Neuron (in vitro differentiated cells): Measurements from ENCODE around the gene CCDC187.
"Not testable (repeated sequence)": the region's sequence is repeated elsewhere in the genome, so short reads cannot be mapped to it uniquely, and the experiment has no call there.

Source experiments
- H2AFZ ChIP-seq: one replicate; pipeline ENCODE4 v1.6.1; 2013; ENCODE audit warnings: low read depth, mild to moderate bottlenecking, inconsistent platforms, low read length, moderate library complexity
- H3K27me3 ChIP-seq: one replicate; pipeline ENCODE4 v1.6.1; 2013; ENCODE audit warnings: low read length; ENCODE audit not compliant: insufficient read depth
- H3K36me3 ChIP-seq: one replicate; pipeline ENCODE4 v1.6.1; 2013; ENCODE audit warnings: low read length; ENCODE audit not compliant: insufficient read depth
- H3K4me1 ChIP-seq: one replicate; pipeline ENCODE4 v1.6.1; 2013; ENCODE audit warnings: low read length; ENCODE audit not compliant: insufficient read depth
- H3K4me3 ChIP-seq: 2 replicates; pipeline ENCODE4 v1.5.1; 2013; ENCODE audit warnings: mild to moderate bottlenecking, low read length, moderate library complexity
- H3K9me3 ChIP-seq: one replicate; pipeline ENCODE4 v1.6.1; 2013; ENCODE audit warnings: low read length

The CCDC187 gene

DNA sequence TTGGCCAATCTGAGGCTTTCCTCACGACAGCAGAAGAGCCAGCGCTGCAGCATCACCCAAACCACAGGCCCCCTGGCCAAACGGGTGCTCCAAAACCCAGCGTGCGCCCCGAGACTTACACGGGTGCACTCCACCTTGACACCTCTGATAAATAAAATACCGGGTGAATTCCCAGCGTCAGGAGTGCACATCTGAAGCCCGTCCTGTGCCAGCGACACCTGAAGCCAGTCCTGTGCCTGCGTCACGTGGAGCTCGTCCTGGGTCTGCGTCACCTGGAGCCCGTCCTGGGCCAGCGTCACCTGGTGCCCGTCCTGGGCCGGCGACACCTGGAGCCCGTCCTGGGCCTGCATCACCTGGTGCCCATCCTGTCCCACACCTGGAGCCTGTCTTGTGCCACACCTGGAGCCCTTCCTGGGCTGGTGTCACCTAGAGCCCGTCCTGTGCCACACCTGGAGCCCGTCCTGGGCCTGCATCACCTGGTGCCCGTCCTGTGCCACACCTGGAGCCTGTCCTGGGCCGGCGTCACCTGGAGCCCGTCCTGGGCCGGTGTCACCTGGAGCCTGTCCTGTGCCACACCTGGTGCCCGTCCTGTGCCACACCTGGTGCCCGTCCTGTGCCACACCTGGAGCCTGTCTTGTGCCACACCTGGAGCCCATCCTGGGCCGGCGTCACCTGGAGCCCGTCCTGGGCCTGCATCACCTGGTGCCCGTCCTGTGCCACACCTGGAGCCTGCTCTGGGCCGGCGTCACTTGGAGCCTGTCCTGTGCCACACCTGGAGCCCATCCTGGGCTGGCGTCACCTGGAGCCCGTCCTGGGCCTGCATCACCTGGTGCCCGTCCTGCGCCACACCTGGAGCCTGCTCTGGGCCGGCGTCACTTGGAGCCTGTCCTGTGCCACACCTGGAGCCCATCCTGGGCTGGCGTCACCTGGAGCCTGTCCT is 67.2 kb downstream of the CCDC187 start:
- H3K36me3 ChIP-seq: peaks cover 20% of the 10 kb centered on the region
- not testable (repeated sequence) for H3K9me3 ChIP-seq, H2AFZ ChIP-seq, H3K4me3 ChIP-seq, H3K27me3 ChIP-seq, H3K4me1 ChIP-seq

- H3K27me3 ChIP-seq: no peaks in the 10 kb centered on the region
- H3K9me3 ChIP-seq: no peaks in the 10 kb centered on the region
- no peak overlapping the region for H3K4me3 ChIP-seq
- H2AFZ ChIP-seq: no peak overlapping the region
- peaks cover 20% of the 10 kb centered on the region for H3K36me3 ChIP-seq
- peaks cover 5% of the 10 kb centered on the region for H3K4me1 ChIP-seq
These were observed 68.0 kb downstream of the CCDC187 start for GRCh38 chr9:136235709-136236455.

- peaks cover 3% of the 10 kb centered on the region for H3K4me1 ChIP-seq
- peaks cover 20% of the 10 kb centered on the region for H3K36me3 ChIP-seq
- no peak overlapping the region for H2AFZ ChIP-seq
- no peak overlapping the region for H3K4me3 ChIP-seq
- H3K27me3 ChIP-seq: no peaks in the 10 kb centered on the region
- H3K9me3 ChIP-seq: no peaks in the 10 kb centered on the region
These were observed 68.7 kb downstream of the CCDC187 start for GRCh38 chr9:136235171-136235570.

- no peak overlapping the region for H2AFZ ChIP-seq
- H3K36me3 ChIP-seq: peaks cover 20% of the 10 kb centered on the region
- H3K9me3 ChIP-seq: no peaks in the 10 kb centered on the region
- no peak overlapping the region for H3K4me3 ChIP-seq
- no peaks in the 10 kb centered on the region for H3K27me3 ChIP-seq
- H3K4me1 ChIP-seq: no peaks in the 10 kb centered on the region
These were observed 69.3 kb downstream of the CCDC187 start for GRCh38 chr9:136234597-136234996.

GRCh38 chr9:136233868-136234267 is 70.0 kb downstream of the CCDC187 start:
- no peak overlapping the region for H2AFZ ChIP-seq
- no peak overlapping the region for H3K4me3 ChIP-seq
- H3K9me3 ChIP-seq: no peaks in the 10 kb centered on the region
- H3K36me3 ChIP-seq: peaks cover 20% of the 10 kb centered on the region
- H3K27me3 ChIP-seq: no peaks in the 10 kb centered on the region
- no peaks in the 10 kb centered on the region for H3K4me1 ChIP-seq

- Histone ChIP-seq H3K4me1 (peaks cover 2% of the 10 kb centered on the region), H3K4me3 (no peak overlapping the region), H3K27me3 (no peaks in the 10 kb centered on the region), H2AFZ (no peak overlapping the region), H3K9me3 (no peaks in the 10 kb centered on the region), H3K36me3 (peaks cover 20% of the 10 kb centered on the region)
These were observed 70.5 kb downstream of the CCDC187 start for GRCh38 chr9:136233411-136233810.

GRCh38 chr9:136232969-136233368 is 70.9 kb downstream of the CCDC187 start:
- no peak overlapping the region for H3K4me3 ChIP-seq
- peaks cover 4% of the 10 kb centered on the region for H3K4me1 ChIP-seq
- H2AFZ ChIP-seq: no peak overlapping the region
- no peaks in the 10 kb centered on the region for H3K9me3 ChIP-seq
- H3K27me3 ChIP-seq: no peaks in the 10 kb centered on the region
- H3K36me3 ChIP-seq: peaks cover 20% of the 10 kb centered on the region

GRCh38 chr9:136231478-136232297 is 72.2 kb downstream of the CCDC187 start:
- H3K36me3 ChIP-seq: peaks cover 20% of the 10 kb centered on the region
- H3K27me3 ChIP-seq: no peaks in the 10 kb centered on the region
- H3K4me3 ChIP-seq: no peak overlapping the region
- H3K4me1 ChIP-seq: peaks cover 4% of the 10 kb centered on the region
- no peaks in the 10 kb centered on the region for H3K9me3 ChIP-seq
- no peak overlapping the region for H2AFZ ChIP-seq

DNA sequence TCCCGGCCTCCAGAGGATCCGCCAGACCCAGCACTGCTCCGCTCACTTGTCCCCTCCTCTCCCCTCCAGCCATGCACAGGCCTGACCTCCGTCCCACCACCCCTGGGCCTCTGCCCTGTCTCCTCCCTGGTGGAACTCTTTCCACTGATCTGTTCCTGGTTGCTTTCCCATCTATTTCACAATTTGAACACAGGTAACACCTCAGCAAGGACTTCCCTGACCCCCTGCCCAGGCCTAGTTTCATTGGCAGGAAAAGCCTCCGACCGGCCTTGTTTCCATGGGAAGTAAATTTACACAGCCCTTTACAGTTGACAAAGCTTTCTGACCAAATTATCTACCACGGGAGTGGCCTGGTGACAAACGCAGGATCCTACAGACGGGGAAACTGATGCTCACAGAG is 73.1 kb downstream of the CCDC187 start:
- no peaks in the 10 kb centered on the region for H3K27me3 ChIP-seq
- H2AFZ ChIP-seq: no peak overlapping the region
- peaks cover 12% of the 10 kb centered on the region for H3K36me3 ChIP-seq
- H3K4me1 ChIP-seq: peaks cover 4% of the 10 kb centered on the region
- H3K4me3 ChIP-seq: no peak overlapping the region
- H3K9me3 ChIP-seq: no peaks in the 10 kb centered on the region

DNA sequence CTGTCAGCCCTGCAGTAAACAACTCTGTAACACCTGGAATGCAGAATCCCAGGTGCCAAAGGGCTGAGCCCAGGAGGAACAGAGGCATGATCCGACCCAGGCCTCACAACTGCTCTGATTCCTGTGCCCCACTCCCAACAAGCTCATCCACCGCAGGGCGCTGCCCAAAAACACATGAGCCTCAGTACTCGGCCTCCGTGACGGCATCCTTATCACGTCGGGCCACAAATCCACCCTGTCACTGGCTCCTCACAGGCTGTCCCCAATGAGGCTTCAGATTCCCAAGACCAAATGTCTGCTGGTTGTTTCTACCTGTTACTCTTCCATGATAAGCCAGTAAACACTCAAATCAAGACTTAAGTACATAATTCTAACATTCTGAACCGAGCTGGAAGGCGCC is 73.5 kb downstream of the CCDC187 start:
- Histone ChIP-seq H2AFZ (no peak overlapping the region), H3K27me3 (no peaks in the 10 kb centered on the region), H3K9me3 (no peaks in the 10 kb centered on the region), H3K36me3 (peaks cover 8% of the 10 kb centered on the region), H3K4me1 (peaks cover 4% of the 10 kb centered on the region), H3K4me3 (no peak overlapping the region)

GRCh38 chr9:136229096-136230065 is 74.5 kb downstream of the CCDC187 start:
- Histone ChIP-seq H3K4me3 (no peak overlapping the region), H3K4me1 (peaks cover 4% of the 10 kb centered on the region), H3K9me3 (no peaks in the 10 kb centered on the region), H3K27me3 (no peaks in the 10 kb centered on the region), H2AFZ (no peak overlapping the region), H3K36me3 (no peaks in the 10 kb centered on the region)
